K562 (cell line): Measurements from ENCODE around the gene MTPN. TPM values are rescaled to one million over a fixed set of nuclear protein-coding genes. Genes with fewer than 3 reads are reported as not detected.
A peak's percentile ranks its signal among the peaks of the same experiment; 100 is the strongest.

Experiments used
- CREB1 ChIP-seq, 2 experiments: sonication (generic) in 1 of 2; formaldehyde crosslinking in 1 of 2; IDR thresholded peaks; 2 replicates each; pipeline versions ENCODE4 v1.6.1 to v1.8.0; 2012 to 2022; ENCODE audit warnings: inconsistent platforms in 1 of 2, mild to moderate bottlenecking in 1 of 2, missing genetic modification reagents in 1 of 2, moderate library complexity in 1 of 2
- ERF ChIP-seq: fragments of 450-650 bp; formaldehyde crosslinking; IDR thresholded peaks from 2 replicates; pipeline ENCODE4 v1.4.0; 2020; ENCODE audit warnings: mild to moderate bottlenecking, mixed read lengths
- ETS2 ChIP-seq: IDR thresholded peaks from 2 replicates; pipeline ENCODE4 v1.6.1; 2016; ENCODE audit warnings: borderline replicate concordance, missing genetic modification characterization, mild to moderate bottlenecking, moderate library complexity, missing compliant biosample characterization; ENCODE audit not compliant: poor library complexity, severe bottlenecking
- FOXP1 ChIP-seq: sonication (generic); formaldehyde crosslinking; IDR thresholded peaks from 2 replicates; pipeline ENCODE4 v1.8.0; 2022; ENCODE audit warnings: mild to moderate bottlenecking, missing genetic modification reagents
- KLF16 ChIP-seq: IDR thresholded peaks from 2 replicates; pipeline ENCODE4 v1.6.1; 2016; ENCODE audit warnings: antibody characterized with exemption
- MBD2 ChIP-seq: sonication (generic); IDR thresholded peaks from 2 replicates; pipeline ENCODE4 v1.6.1; 2016; ENCODE audit warnings: low read depth, borderline replicate concordance
- MCM7 ChIP-seq, 2 experiments: fragments of 450-650 bp; IDR thresholded peaks; 2 replicates each; pipeline ENCODE4 v1.6.1; 2016 to 2018
- MEF2D ChIP-seq: conservative IDR thresholded peaks from 2 replicates; pipeline ENCODE4 v1.6.1; 2016; ENCODE audit warnings: low read depth, missing genetic modification characterization, missing compliant biosample characterization
- MYNN ChIP-seq, 2 experiments: sonication (generic); formaldehyde crosslinking in 1 of 2; IDR thresholded peaks; 2 replicates each; pipeline versions ENCODE4 v1.5.0 to v1.6.1; 2016 to 2020; ENCODE audit warnings: antibody characterized with exemption in 1 of 2, missing genetic modification reagents in 1 of 2
- NEUROD1 ChIP-seq: fragments of 150-350 bp; IDR thresholded peaks from 2 replicates; pipeline ENCODE4 v1.6.1; 2014; ENCODE audit warnings: borderline replicate concordance, low read length, low read depth; ENCODE audit not compliant: partially characterized antibody
- NFIC ChIP-seq: fragments of 450-650 bp; IDR thresholded peaks from 2 replicates; pipeline ENCODE4 v1.6.1; 2017; ENCODE audit warnings: mild to moderate bottlenecking, inconsistent platforms
- PHB ChIP-seq: fragments of 250-450 bp; sonication (Bioruptor Pico); IDR thresholded peaks from 2 replicates; pipeline ENCODE4 v1.5.0; 2021
- RBFOX2 ChIP-seq: fragments of 200-400 bp; formaldehyde crosslinking; IDR thresholded peaks from 2 replicates; pipeline ENCODE4 v1.6.1; 2017; ENCODE audit warnings: low read depth, mild to moderate bottlenecking, low read length, moderate library complexity
- RUNX1 ChIP-seq: sonication (generic); IDR thresholded peaks from 2 replicates; pipeline ENCODE4 v1.6.1; 2016; ENCODE audit warnings: antibody characterized with exemption, low read depth
- TCF7 ChIP-seq: sonication (generic); IDR thresholded peaks from 2 replicates; pipeline ENCODE4 v1.6.1; 2016; ENCODE audit warnings: antibody characterized with exemption, borderline replicate concordance
- XRCC3 ChIP-seq: fragments of 450-650 bp; IDR thresholded peaks from 2 replicates; pipeline ENCODE4 v1.6.1; 2017; ENCODE audit warnings: mild to moderate bottlenecking, moderate library complexity
- ZFP1 ChIP-seq: fragments of 450-650 bp; formaldehyde crosslinking; IDR thresholded peaks from 2 replicates; pipeline ENCODE4 v1.4.0; 2020; ENCODE audit warnings: mild to moderate bottlenecking, mixed read lengths
- ZKSCAN8 ChIP-seq: fragments of 200-800 bp; sonication (Bioruptor generic); IDR thresholded peaks from 2 replicates; pipeline ENCODE4 v1.6.1; 2016; ENCODE audit warnings: missing genetic modification characterization, missing compliant biosample characterization
- ZNF253 ChIP-seq: fragments of 250-450 bp; sonication (Bioruptor Pico); conservative IDR thresholded peaks from 2 replicates; pipeline ENCODE4 v1.6.1; 2021; ENCODE audit warnings: mild to moderate bottlenecking
- ZNF282 ChIP-seq: sonication (generic); formaldehyde crosslinking; IDR thresholded peaks from 2 replicates; pipeline ENCODE4 v1.8.1; 2023; ENCODE audit warnings: missing genetic modification reagents
- polyA plus RNA-seq, 8 experiments: library from polyadenylated mRNA; depleted of rRNA in 4 of 8; stranded (reverse) in 5 of 8; unstranded in 3 of 8; fragments of >200 nt; fragmentation: Nextera tagmentation in 2 of 8; fragmentation: Illumina TruSeq in 1 of 8; extraction: Ambion mirVana in 2 of 8; extraction: Trizol in 1 of 8; gene quantifications; 2 replicates each; pipeline versions ENCODE4 v1.2.1 to v1.2.3, GENCODE V29; 2011 to 2014; ENCODE audit warnings: inconsistent platforms in 1 of 8, missing spikeins in 1 of 8
- total RNA-seq, 7 experiments: library from RNA; depleted of rRNA in 6 of 7; stranded (reverse); fragments of >200 nt in 6 of 7; fragmentation: Illumina TruSeq in 2 of 7; extraction: Trizol in 2 of 7; gene quantifications; 2 replicates each; pipeline versions ENCODE4 v1.2.1 to v1.2.3, GENCODE V29; 2011 to 2021; ENCODE audit warnings: low replicate concordance in 1 of 7
- TF ChIP-seq, protein P1 (sequence below): fragments of 450-650 bp; IDR thresholded peaks from 2 replicates; pipeline ENCODE4 v1.6.1; 2017; ENCODE audit warnings: antibody characterized with exemption, mild to moderate bottlenecking
- TF ChIP-seq, protein P2 (sequence below): fragments of 450-650 bp; formaldehyde crosslinking; IDR thresholded peaks from 2 replicates; pipeline ENCODE4 v1.4.0; 2020; ENCODE audit warnings: mild to moderate bottlenecking, moderate library complexity

Gene MTPN
- total and polyA plus RNA-seq, 9 of the 15 experiments (the other 6 are each of a cell fraction or from before 2014, with no cell fraction given): 68.5 to 261 (median 156) TPM

DNA sequence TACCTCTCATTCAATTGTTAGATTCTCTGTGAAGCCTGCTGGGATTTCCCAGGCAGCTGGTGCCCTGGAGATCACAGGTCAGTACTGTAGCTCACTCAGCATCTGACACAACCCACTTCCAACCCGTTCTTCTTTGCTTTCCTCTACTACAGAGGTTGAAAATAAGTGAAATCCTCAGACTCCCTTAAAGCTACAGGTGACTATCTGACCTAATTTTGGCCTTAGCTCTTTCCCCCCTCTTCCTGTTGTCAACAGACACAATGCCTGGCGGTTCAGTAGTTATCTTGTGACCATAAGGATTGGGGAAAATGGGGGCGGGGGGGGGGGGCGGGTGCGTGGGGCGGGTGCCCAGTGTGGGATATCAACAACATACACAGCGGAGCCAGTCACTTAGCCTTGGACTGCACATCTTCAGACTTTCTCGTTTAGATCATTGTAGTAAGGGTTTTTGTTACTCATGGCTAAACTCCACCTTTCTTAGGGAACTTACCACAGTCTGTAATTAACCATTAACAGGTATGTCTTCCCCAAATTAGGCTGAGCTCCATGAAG is 37.8 kb downstream of the MTPN start (continued):
- TF ChIP-seq, protein P1, sequence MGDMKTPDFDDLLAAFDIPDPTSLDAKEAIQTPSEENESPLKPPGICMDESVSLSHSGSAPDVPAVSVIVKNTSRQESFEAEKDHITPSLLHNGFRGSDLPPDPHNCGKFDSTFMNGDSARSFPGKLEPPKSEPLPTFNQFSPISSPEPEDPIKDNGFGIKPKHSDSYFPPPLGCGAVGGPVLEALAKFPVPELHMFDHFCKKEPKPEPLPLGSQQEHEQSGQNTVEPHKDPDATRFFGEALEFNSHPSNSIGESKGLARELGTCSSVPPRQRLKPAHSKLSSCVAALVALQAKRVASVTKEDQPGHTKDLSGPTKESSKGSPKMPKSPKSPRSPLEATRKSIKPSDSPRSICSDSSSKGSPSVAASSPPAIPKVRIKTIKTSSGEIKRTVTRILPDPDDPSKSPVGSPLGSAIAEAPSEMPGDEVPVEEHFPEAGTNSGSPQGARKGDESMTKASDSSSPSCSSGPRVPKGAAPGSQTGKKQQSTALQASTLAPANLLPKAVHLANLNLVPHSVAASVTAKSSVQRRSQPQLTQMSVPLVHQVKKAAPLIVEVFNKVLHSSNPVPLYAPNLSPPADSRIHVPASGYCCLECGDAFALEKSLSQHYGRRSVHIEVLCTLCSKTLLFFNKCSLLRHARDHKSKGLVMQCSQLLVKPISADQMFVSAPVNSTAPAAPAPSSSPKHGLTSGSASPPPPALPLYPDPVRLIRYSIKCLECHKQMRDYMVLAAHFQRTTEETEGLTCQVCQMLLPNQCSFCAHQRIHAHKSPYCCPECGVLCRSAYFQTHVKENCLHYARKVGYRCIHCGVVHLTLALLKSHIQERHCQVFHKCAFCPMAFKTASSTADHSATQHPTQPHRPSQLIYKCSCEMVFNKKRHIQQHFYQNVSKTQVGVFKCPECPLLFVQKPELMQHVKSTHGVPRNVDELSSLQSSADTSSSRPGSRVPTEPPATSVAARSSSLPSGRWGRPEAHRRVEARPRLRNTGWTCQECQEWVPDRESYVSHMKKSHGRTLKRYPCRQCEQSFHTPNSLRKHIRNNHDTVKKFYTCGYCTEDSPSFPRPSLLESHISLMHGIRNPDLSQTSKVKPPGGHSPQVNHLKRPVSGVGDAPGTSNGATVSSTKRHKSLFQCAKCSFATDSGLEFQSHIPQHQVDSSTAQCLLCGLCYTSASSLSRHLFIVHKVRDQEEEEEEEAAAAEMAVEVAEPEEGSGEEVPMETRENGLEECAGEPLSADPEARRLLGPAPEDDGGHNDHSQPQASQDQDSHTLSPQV: peak; percentile 82
- TF ChIP-seq ETS2 (tag) (no peak), RBFOX2 (no peak), ZNF253 (CRISPR knock-in tag) (no peak), RUNX1 (no peak), MYNN (IDR thresholded peaks at IDR 0.05) (no peak), MYNN (CRISPR knock-in tag; IDR thresholded peaks at IDR 0.05) (no peak), ERF (0 out of 2 replicates have a peak, but pooled peaks have one; percentile 44), CREB1 (IDR thresholded peaks at IDR 0.05) (no peak), CREB1 (CRISPR knock-in tag; IDR thresholded peaks at IDR 0.05) (no peak), MEF2D (tag) (peak; percentile 48), ZKSCAN8 (CRISPR knock-in tag) (no peak), TCF7 (no peak), PHB (CRISPR knock-in tag) (no peak), ZFP1 (CRISPR knock-in tag) (no peak), XRCC3 (no peak), ZNF282 (CRISPR knock-in tag) (no peak), NEUROD1 (peak; percentile 52), FOXP1 (CRISPR knock-in tag) (no peak), KLF16 (no peak), MCM7 (IDR thresholded peaks at IDR 0.05) (no peak), NFIC (peak; percentile 33; the same call in 1 of the 2 replicates), MBD2 (no peak)
- TF ChIP-seq, protein P2, sequence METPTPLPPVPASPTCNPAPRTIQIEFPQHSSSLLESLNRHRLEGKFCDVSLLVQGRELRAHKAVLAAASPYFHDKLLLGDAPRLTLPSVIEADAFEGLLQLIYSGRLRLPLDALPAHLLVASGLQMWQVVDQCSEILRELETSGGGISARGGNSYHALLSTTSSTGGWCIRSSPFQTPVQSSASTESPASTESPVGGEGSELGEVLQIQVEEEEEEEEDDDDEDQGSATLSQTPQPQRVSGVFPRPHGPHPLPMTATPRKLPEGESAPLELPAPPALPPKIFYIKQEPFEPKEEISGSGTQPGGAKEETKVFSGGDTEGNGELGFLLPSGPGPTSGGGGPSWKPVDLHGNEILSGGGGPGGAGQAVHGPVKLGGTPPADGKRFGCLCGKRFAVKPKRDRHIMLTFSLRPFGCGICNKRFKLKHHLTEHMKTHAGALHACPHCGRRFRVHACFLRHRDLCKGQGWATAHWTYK (CRISPR knock-in tag): no peak
